H9 (cell line): ENCODE results near the gene MCF2L. TPM values are rescaled to one million over a fixed set of nuclear protein-coding genes. Genes with fewer than 3 reads are reported as not detected.

Experiments
- DNase-seq: peaks from one replicate; pipeline ENCODE4 v3.0.0-alpha.2; 2017
- H2AFZ ChIP-seq: one replicate; pipeline ENCODE4 v1.6.1; 2013; ENCODE audit warnings: mild to moderate bottlenecking, low read length, control low read depth, moderate library complexity
- H2AK5ac ChIP-seq: 2 replicates; pipeline ENCODE4 v1.6.1; 2013; ENCODE audit warnings: low read length, control low read depth, mixed read lengths; ENCODE audit not compliant: insufficient read length
- H2BK120ac ChIP-seq: one replicate; pipeline ENCODE4 v1.6.1; 2013; ENCODE audit warnings: low read depth, mild to moderate bottlenecking, low read length, control low read depth, inconsistent platforms; ENCODE audit not compliant: poor library complexity, severe bottlenecking
- H2BK12ac ChIP-seq: 2 replicates; pipeline ENCODE4 v1.6.1; 2013; ENCODE audit warnings: low read length, control low read depth, mixed read lengths, low read depth; ENCODE audit not compliant: insufficient read length
- H2BK15ac ChIP-seq: 2 replicates; pipeline ENCODE4 v1.6.1; 2013; ENCODE audit warnings: low read depth, low read length, control low read depth
- H2BK20ac ChIP-seq: one replicate; pipeline ENCODE4 v1.6.1; 2013; ENCODE audit warnings: low read depth, mild to moderate bottlenecking, low read length, control low read depth, inconsistent platforms; ENCODE audit not compliant: poor library complexity, severe bottlenecking
- H2BK5ac ChIP-seq: 2 replicates; pipeline ENCODE4 v1.6.1; 2013; ENCODE audit warnings: low read length, control low read depth, mixed read lengths; ENCODE audit not compliant: insufficient read length
- H3K14ac ChIP-seq: 2 replicates; pipeline ENCODE4 v1.6.1; 2013; ENCODE audit warnings: low read length, control low read depth; ENCODE audit not compliant: insufficient read depth
- H3K18ac ChIP-seq: 2 replicates; pipeline ENCODE4 v1.6.1; 2013; ENCODE audit warnings: low read depth, mild to moderate bottlenecking, mixed read lengths, low read length, control low read depth; ENCODE audit not compliant: insufficient read length
- H3K23ac ChIP-seq: 2 replicates; pipeline ENCODE4 v1.6.1; 2013; ENCODE audit warnings: low read length, control low read depth, mixed read lengths, low read depth; ENCODE audit not compliant: insufficient read length
- H3K23me2 ChIP-seq: 2 replicates; pipeline ENCODE4 v1.6.1; 2013; ENCODE audit warnings: low read depth, mild to moderate bottlenecking, mixed read lengths, low read length, control low read depth; ENCODE audit not compliant: insufficient read length, poor library complexity, severe bottlenecking
- H3K27ac ChIP-seq: 2 replicates; pipeline ENCODE4 v1.5.1; 2013; ENCODE audit warnings: low read length, control low read depth, mixed read lengths, low read depth; ENCODE audit not compliant: insufficient read length
- H3K27me3 ChIP-seq: 2 replicates; pipeline ENCODE4 v1.6.1; 2013; ENCODE audit warnings: low read length, control low read depth, inconsistent platforms; ENCODE audit not compliant: insufficient read depth
- H3K4ac ChIP-seq: 2 replicates; pipeline ENCODE4 v1.6.1; 2013; ENCODE audit warnings: low read depth, mild to moderate bottlenecking, control low read depth, inconsistent platforms, low read length, moderate library complexity
- H3K4me1 ChIP-seq: 2 replicates; pipeline ENCODE4 v1.6.1; 2013; ENCODE audit warnings: low read length, control low read depth, inconsistent platforms; ENCODE audit not compliant: insufficient read depth
- H3K4me2 ChIP-seq: 2 replicates; pipeline ENCODE4 v1.6.1; 2013; ENCODE audit warnings: low read length, control low read depth, mixed read lengths; ENCODE audit not compliant: insufficient read length, insufficient read depth
- H3K56ac ChIP-seq: 2 replicates; pipeline ENCODE4 v1.6.1; 2013; ENCODE audit warnings: low read depth, mild to moderate bottlenecking, mixed read lengths, low read length, control low read depth; ENCODE audit not compliant: insufficient read length
- H3K79me1 ChIP-seq: 2 replicates; pipeline ENCODE4 v1.6.1; 2013; ENCODE audit warnings: low read depth, mild to moderate bottlenecking, moderate library complexity, low read length, control low read depth, inconsistent platforms; ENCODE audit not compliant: insufficient read depth, poor library complexity, severe bottlenecking
- H3K79me2 ChIP-seq: 2 replicates; pipeline ENCODE4 v1.6.1; 2013; ENCODE audit warnings: low read length, control low read depth, inconsistent platforms; ENCODE audit not compliant: insufficient read depth
- H3K9ac ChIP-seq: 2 replicates; pipeline ENCODE4 v1.6.1; 2013; ENCODE audit warnings: low read length, control low read depth, mixed read lengths; ENCODE audit not compliant: insufficient read length; ENCODE audit errors: extremely low read depth
- H3K9me3 ChIP-seq: one replicate; pipeline ENCODE4 v1.6.1; 2013; ENCODE audit warnings: low read depth, low read length, inconsistent platforms; ENCODE audit not compliant: control insufficient read depth
- H3T11ph ChIP-seq: one replicate; pipeline ENCODE4 v1.6.1; 2013; ENCODE audit warnings: mild to moderate bottlenecking, low read length, control low read depth, inconsistent platforms
- H4K20me1 ChIP-seq: one replicate; pipeline ENCODE4 v1.6.1; 2013; ENCODE audit not compliant: control insufficient read depth, insufficient read length, insufficient read depth
- H4K5ac ChIP-seq: 2 replicates; pipeline ENCODE4 v1.6.1; 2013; ENCODE audit warnings: low read depth, mild to moderate bottlenecking, mixed read lengths, low read length, control low read depth; ENCODE audit not compliant: insufficient read length
- H4K8ac ChIP-seq: replicated peaks from 2 replicates; pipeline ENCODE4 v1.6.1; 2013; ENCODE audit warnings: low read length, control low read depth, mixed read lengths, low read depth; ENCODE audit not compliant: insufficient read length
- H4K91ac ChIP-seq: 2 replicates; pipeline ENCODE4 v1.6.1; 2013; ENCODE audit warnings: low read depth, mild to moderate bottlenecking, moderate library complexity, mixed read lengths, low read length, control low read depth; ENCODE audit not compliant: insufficient read length
- H3K27ac Mint-ChIP-seq, 3 experiments: 2 replicates in 2 of 3; 3 replicates in 1 of 3; pipeline ENCODE4 v1.8.0; 2020 to 2021; ENCODE audit warnings: mixed read lengths in 3 of 3, mild to moderate bottlenecking in 1 of 3, moderate library complexity in 1 of 3
- H3K27me3 Mint-ChIP-seq: 2 replicates; pipeline ENCODE4 v1.8.0; 2021; ENCODE audit warnings: low read depth, mild to moderate bottlenecking, moderate library complexity, mixed read lengths
- H3K36me3 Mint-ChIP-seq, 3 experiments: 2 replicates in 2 of 3; 3 replicates in 1 of 3; pipeline ENCODE4 v1.8.0; 2020 to 2021; ENCODE audit warnings: low read depth in 3 of 3, mixed read lengths in 3 of 3; ENCODE audit not compliant: insufficient read depth in 1 of 3
- H3K4me1 Mint-ChIP-seq, 2 experiments: 2 replicates each; pipeline ENCODE4 v1.8.0; 2020; ENCODE audit warnings: mixed read lengths in 2 of 2
- H3K4me3 Mint-ChIP-seq, 2 experiments: 2 replicates in 1 of 2; 3 replicates in 1 of 2; pipeline ENCODE4 v1.8.0; 2020 to 2021; ENCODE audit warnings: mild to moderate bottlenecking in 2 of 2, mixed read lengths in 2 of 2, moderate library complexity in 1 of 2
- H3K9me3 Mint-ChIP-seq, 2 experiments: 2 replicates in 1 of 2; 3 replicates in 1 of 2; pipeline ENCODE4 v1.8.0; 2020; ENCODE audit warnings: mild to moderate bottlenecking in 2 of 2, mixed read lengths in 2 of 2, moderate library complexity in 1 of 2
- CTCF ChIP-seq: fragments of 200-600 bp; sonication (generic); conservative IDR thresholded peaks from 3 replicates; pipeline ENCODE4 v1.8.0; 2021; ENCODE audit warnings: antibody characterized with exemption, mild to moderate bottlenecking
- WGBS: extraction: QIAGEN DNeasy Blood & Tissue Kit; methylation state at CpG from one replicate; pipeline ENCODE4 v1.1.7; 2013; ENCODE audit warnings: missing lambda C conversion rate, low lambda C conversion rate, mixed read lengths; ENCODE audit not compliant: insufficient read length; ENCODE audit errors: extremely low coverage; 5-methylcytosine and 5-hydroxymethylcytosine counted together
- total RNA-seq: library from RNA; stranded (reverse); gene quantifications from 2 replicates; pipeline ENCODE4 v1.2.1, GENCODE V29; 2021

MCF2L gene
- total RNA-seq, 1 experiment from 2014 or later = 18.5 TPM

DNA sequence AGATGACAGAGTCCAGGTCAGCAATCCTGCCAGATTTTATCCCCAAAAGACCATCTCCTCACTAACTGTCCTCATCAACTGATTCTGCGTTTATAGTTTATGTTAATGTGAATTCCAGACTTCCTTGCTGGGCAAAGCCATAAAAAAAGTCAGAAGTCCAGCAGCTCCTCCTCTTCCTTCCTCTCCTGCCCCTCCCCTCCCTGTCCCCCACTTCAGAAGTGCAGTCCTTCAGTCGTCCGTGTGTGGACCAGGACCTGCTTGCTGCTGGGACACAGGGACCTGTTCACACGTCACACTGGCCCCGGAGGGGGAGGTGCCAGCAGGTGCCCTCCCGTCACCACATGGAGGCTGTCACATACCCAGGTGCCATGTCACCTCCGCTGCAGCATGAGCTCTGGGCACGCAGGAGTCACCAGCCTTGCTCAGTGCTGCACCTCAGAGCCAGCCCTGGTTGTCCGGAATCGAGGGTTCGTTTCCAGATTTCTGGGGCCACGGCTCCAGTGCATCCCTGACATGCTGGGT is 4.0 kb upstream of the MCF2L start:
- Histone ChIP-seq H3K79me1 (no peaks in the 10 kb centered on the region), H2BK15ac (no peak overlapping the region), H3K23ac (no peak overlapping the region), H2AFZ (no peak overlapping the region), H3K23me2 (peaks cover 8% of the 10 kb centered on the region), H2BK5ac (no peak overlapping the region), H3K27ac (no peak overlapping the region), H4K8ac (no peak overlapping the region), H4K5ac (no peak overlapping the region), H3K4me1 (no peaks in the 10 kb centered on the region), H3K27me3 (no peaks in the 10 kb centered on the region), H2BK120ac (no peak overlapping the region), H3K18ac (no peak overlapping the region), H3K4ac (no peak overlapping the region), H3K14ac (no peak overlapping the region), H4K20me1 (no peaks in the 10 kb centered on the region), H3K56ac (no peak overlapping the region), H3K9me3 (no peaks in the 10 kb centered on the region), H3K4me2 (no peak overlapping the region), H3K79me2 (no peaks in the 10 kb centered on the region), H2BK12ac (no peak overlapping the region), H2AK5ac (no peak overlapping the region), H4K91ac (no peak overlapping the region), H3K9ac (no peak overlapping the region), H2BK20ac (no peak overlapping the region), H3T11ph (no peak overlapping the region)
- Mint-ChIP-seq H3K27ac (no peak overlapping the region; a peak in 1 of 7 replicates), H3K36me3 (peaks cover 0 to 4% (median 0%) of the 10 kb centered on the region in 3 experiments; a peak in 4 of 7 replicates), H3K9me3 (no peaks in the 10 kb centered on the region), H3K4me1 (peaks cover 9 to 11% of the 10 kb centered on the region in 2 experiments), H3K4me3 (no peak overlapping the region), H3K27me3 (peaks cover 15% of the 10 kb centered on the region)
- TF ChIP-seq CTCF = no peak
- WGBS = no CpG with 5 or more reads among the region's 12 CpGs
- DNase-seq = no peak
